Fibroblast of lung (primary cell): ENCODE data around the gene TRUB2.

Source experiments
- CTCF ChIP-seq, 2 donors: IDR thresholded peaks in 1 of 2; conservative IDR thresholded peaks in 1 of 2; 1 replicate in 1 of 2; 2 replicates in 1 of 2; pipeline ENCODE4 v1.5.1; 2011 to 2012; ENCODE audit warnings: low read length in 2 of 2, control low read depth in 1 of 2, inconsistent platforms in 1 of 2, low read depth in 1 of 2, mild to moderate bottlenecking in 1 of 2
- EZH2 ChIP-seq: IDR thresholded peaks from 2 replicates; pipeline ENCODE4 v1.5.1; 2012; ENCODE audit warnings: low read length, control low read depth, mild to moderate bottlenecking; ENCODE audit errors: missing control alignments

- TF ChIP-seq CTCF (conservative IDR thresholded peaks at IDR 0.05 in 1 of 2, IDR thresholded peaks at IDR 0.05 in 1 of 2; ENCODE audit: low read depth in 1 of 2, low read length in 2 of 2) = no peak
- no peak for TF ChIP-seq EZH2
Observed at GRCh38 chr9:128358090-128358489, 35.8 kb upstream of the TRUB2 start.
